Endothelial cell of umbilical vein (primary cell): ENCODE results near the gene TBX20.

Experiments used
- CTCF ChIP-seq, 2 donors: IDR thresholded peaks; 1 replicate in 1 of 2; 2 replicates in 1 of 2; pipeline ENCODE4 v1.5.1; 2011; ENCODE audit warnings: low read length in 2 of 2, mild to moderate bottlenecking in 2 of 2, moderate library complexity in 2 of 2, control low read depth in 1 of 2, inconsistent platforms in 1 of 2, low read depth in 1 of 2; ENCODE audit not compliant: insufficient read depth in 1 of 2; ENCODE audit errors: extremely low read depth in 1 of 2
- EZH2 ChIP-seq: IDR thresholded peaks from 2 replicates; pipeline ENCODE4 v1.6.1; 2012; ENCODE audit warnings: borderline replicate concordance, low read depth, mild to moderate bottlenecking, moderate library complexity, low read length, inconsistent platforms; ENCODE audit not compliant: severe bottlenecking
- GATA2 ChIP-seq: IDR thresholded peaks from 2 replicates; pipeline ENCODE4 v1.7.0; 2011; ENCODE audit warnings: low read depth, mild to moderate bottlenecking, moderate library complexity, mixed read lengths, low read length; ENCODE audit not compliant: insufficient read length, insufficient read depth
- JUN ChIP-seq: IDR thresholded peaks from 2 replicates; pipeline ENCODE4 v1.6.1; 2011; ENCODE audit warnings: borderline replicate concordance, low read depth; ENCODE audit not compliant: insufficient read length, insufficient read depth
- MAX ChIP-seq: IDR thresholded peaks from 2 replicates; pipeline ENCODE4 v1.6.1; 2011; ENCODE audit not compliant: insufficient read depth, insufficient read length
- POLR2A ChIP-seq: IDR thresholded peaks from 2 replicates; pipeline ENCODE4 v1.6.1; 2012; ENCODE audit warnings: low read depth, mild to moderate bottlenecking, control low read depth, low read length
- POLR2AphosphoS5 ChIP-seq: IDR thresholded peaks from 2 replicates; pipeline ENCODE4 v1.6.1; 2012; ENCODE audit warnings: low read depth, mild to moderate bottlenecking, control low read depth, low read length, moderate library complexity; ENCODE audit not compliant: insufficient read depth

GRCh38 chr7:35258868-35259522, 5.1 kb upstream of the TBX20 start:
- no peak for TF ChIP-seq EZH2
- TF ChIP-seq CTCF (IDR thresholded peaks at IDR 0.05; ENCODE audit: extremely low read depth in 1 of 2, insufficient read depth in 1 of 2, low read depth in 1 of 2, low read length in 2 of 2) = no peak
- TF ChIP-seq POLR2A = no peak
- no peak for TF ChIP-seq MAX
- no peak for TF ChIP-seq POLR2AphosphoS5
- TF ChIP-seq GATA2 = no peak
- no peak for TF ChIP-seq JUN
